LNCAP (cell line): ENCODE measurements around the gene C14orf93.

Experiments
- CTCF ChIP-seq: fragments of 450-650 bp; IDR thresholded peaks from 2 replicates; pipeline ENCODE4 v1.5.1; 2017; ENCODE audit warnings: mild to moderate bottlenecking

C14orf93 gene

DNA sequence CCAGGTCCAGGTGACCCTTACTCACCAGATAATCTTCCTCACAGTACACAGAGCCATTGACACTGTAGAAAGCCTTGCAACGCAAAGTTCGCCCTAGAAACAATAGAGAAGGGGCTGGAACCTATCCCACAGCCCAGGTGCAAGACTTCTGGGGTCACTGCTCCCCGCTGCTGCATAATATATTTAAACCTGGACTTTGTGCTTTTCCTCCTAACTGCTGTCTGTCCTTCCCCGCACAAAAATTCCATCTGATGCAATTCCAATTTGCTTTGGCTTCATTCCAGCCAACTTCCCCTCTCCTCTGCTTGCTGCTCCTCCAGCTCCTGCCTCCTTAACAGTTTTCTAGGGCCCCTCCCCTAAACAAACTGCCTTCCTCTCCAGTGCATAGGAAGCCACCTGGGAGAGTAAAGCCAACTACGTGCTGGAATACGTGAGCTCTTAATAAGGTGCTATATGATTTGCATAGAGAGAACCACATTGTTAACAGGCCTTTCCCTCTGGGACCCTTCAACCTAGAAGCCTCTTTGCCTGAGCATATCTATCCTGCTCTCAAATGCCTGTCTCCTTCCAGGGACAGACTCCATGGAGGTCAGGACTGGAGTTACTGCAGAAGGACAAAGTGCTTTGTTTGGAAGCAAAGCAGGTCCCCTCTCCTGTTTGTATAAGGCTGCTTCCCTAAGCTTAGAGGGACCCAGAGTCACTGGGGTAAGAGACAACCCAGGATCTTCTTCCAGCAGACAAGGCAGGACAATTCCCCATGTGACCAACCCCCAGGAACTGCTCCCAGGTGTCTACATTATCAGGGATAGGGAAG is 33.1 kb downstream of the C14orf93 start:
- no peak for TF ChIP-seq CTCF

- TF ChIP-seq CTCF = no peak
Observed at GRCh38 chr14:22974530-22975313, 35.2 kb downstream of the C14orf93 start.

GRCh38 chr14:22973217-22974032 is 36.5 kb downstream of the C14orf93 start:
- peak; percentile 74 for TF ChIP-seq CTCF

GRCh38 chr14:22972313-22972930 is 37.5 kb downstream of the C14orf93 start:
- no peak for TF ChIP-seq CTCF

GRCh38 chr14:22971152-22971551 is 38.8 kb downstream of the C14orf93 start:
- no peak for TF ChIP-seq CTCF

GRCh38 chr14:22966783-22967269 is 43.1 kb downstream of the C14orf93 start:
- no peak for TF ChIP-seq CTCF
